Thoracic aorta (tissue), 2 donors: Measurements from ENCODE around the gene SLN. TPM values are rescaled to one million over a fixed set of nuclear protein-coding genes. Genes with fewer than 3 reads are reported as not detected.

Experiments
- ATAC-seq: fragments of 150-250 bp; one replicate; pipeline ENCODE4 v1.8.0; 2017; ENCODE audit warnings: low read depth; ENCODE audit not compliant: insufficient number of reproducible peaks, low FRiP score
- DNase-seq: peaks from one replicate; pipeline ENCODE4 v3.0.0-alpha.2; 2020; ENCODE audit warnings: low spot score
- H3K27ac ChIP-seq, 2 donors: fragments of 200-600 bp; sonication (generic); 1 replicate in 1 of 2; 2 replicates in 1 of 2; pipeline ENCODE4 v1.5.1; 2016; ENCODE audit warnings: mild to moderate bottlenecking in 2 of 2, moderate library complexity in 2 of 2
- H3K27me3 ChIP-seq: fragments of 200-600 bp; sonication (generic); replicated peaks from 2 replicates; pipeline ENCODE4 v1.6.0; 2016; ENCODE audit warnings: mild to moderate bottlenecking; ENCODE audit not compliant: insufficient read depth
- H3K36me3 ChIP-seq: fragments of 200-600 bp; sonication (generic); one replicate; pipeline ENCODE4 v1.5.1; 2016
- H3K4me1 ChIP-seq, 2 donors: fragments of 200-600 bp; sonication (generic); 1 replicate in 1 of 2; 2 replicates in 1 of 2; pipeline versions ENCODE4 v1.5.1 to v1.6.0; 2016; ENCODE audit warnings: low read depth in 2 of 2, mild to moderate bottlenecking in 1 of 2; ENCODE audit not compliant: control insufficient read depth in 1 of 2
- H3K4me3 ChIP-seq: fragments of 200-600 bp; sonication (generic); 2 replicates; pipeline ENCODE4 v1.5.1; 2016; ENCODE audit warnings: mild to moderate bottlenecking
- H3K9me3 ChIP-seq: fragments of 200-600 bp; sonication (generic); 2 replicates; pipeline ENCODE4 v1.5.1; 2016
- CTCF ChIP-seq: fragments of 200-600 bp; sonication (generic); IDR thresholded peaks from one replicate; pipeline ENCODE4 v1.5.1; 2019; ENCODE audit warnings: antibody characterized with exemption
- total RNA-seq, 2 donors: library from RNA; depleted of rRNA; stranded (reverse); fragments of >200 nt; gene quantifications; one replicate each; pipeline versions ENCODE4 v1.1.0 to v1.2.3, GENCODE V29; 2016

Gene SLN
- total RNA-seq, 2 donors from 2014 or later, result 1.2 TPM; not detected in 1

GRCh38 chr11:107659310-107659709, 52.5 kb downstream of the SLN start:
- DNase-seq, result no peak
- H3K9me3 ChIP-seq, result no peaks in the 10 kb centered on the region
- H3K4me3 ChIP-seq, result no peak overlapping the region
- no peak overlapping the region for H3K27ac ChIP-seq
- H3K27me3 ChIP-seq, result no peaks in the 10 kb centered on the region
- ATAC-seq, result no peak
- no peak for TF ChIP-seq CTCF
- no peaks in the 10 kb centered on the region for H3K4me1 ChIP-seq
- no peaks in the 10 kb centered on the region for H3K36me3 ChIP-seq

Other genes with a start within 250 kb of the SLN start
- gene ALKBH8, start 146.3 kb downstream of the SLN start, total RNA-seq, result 10 to 100 TPM; 10.6 to 16.8 TPM
- gene ELMOD1, start 120.9 kb downstream of the SLN start, total RNA-seq, result 1 to 10 TPM in 1 of 2 donors, not detected in 1; 3.2 TPM
- 10 to 100 TPM; 10.0 to 13.5 TPM for gene SLC35F2, start 146.7 kb upstream of the SLN start, total RNA-seq
- 1 to 10 TPM; 1.2 to 5.4 TPM for gene RAB39A, start 216.4 kb upstream of the SLN start, total RNA-seq